Mucosa of rectum (tissue), 2 donors: ENCODE results near the gene CEACAM3.
A peak's percentile ranks its signal among the peaks of the same experiment; 100 is the strongest.
"Not testable (repeated sequence)": the region's sequence is repeated elsewhere in the genome, so short reads cannot be mapped to it uniquely, and the experiment has no call there.

Experiments used
- H3K27ac ChIP-seq, 2 donors: one replicate each; pipeline ENCODE4 v1.7.0; 2013; ENCODE audit warnings: inconsistent platforms in 2 of 2, low read depth in 2 of 2, low read length in 2 of 2
- H3K27me3 ChIP-seq, 2 donors: one replicate each; pipeline ENCODE4 v1.7.0; 2013; ENCODE audit warnings: low read length in 2 of 2; ENCODE audit not compliant: control insufficient read depth in 2 of 2, insufficient read depth in 2 of 2
- H3K36me3 ChIP-seq, 2 donors: one replicate each; pipeline ENCODE4 v1.7.0; 2013; ENCODE audit warnings: low read length in 2 of 2; ENCODE audit not compliant: control insufficient read depth in 2 of 2, insufficient read depth in 2 of 2
- H3K4me1 ChIP-seq, 2 donors: one replicate each; pipeline ENCODE4 v1.7.0; 2013; ENCODE audit warnings: low read length in 2 of 2, mild to moderate bottlenecking in 1 of 2; ENCODE audit not compliant: control insufficient read depth in 2 of 2, insufficient read depth in 2 of 2
- H3K4me3 ChIP-seq, 2 donors: one replicate each; pipeline ENCODE4 v1.7.0; 2013; ENCODE audit warnings: low read length in 2 of 2
- H3K9ac ChIP-seq, 2 donors: one replicate each; pipeline ENCODE4 v1.7.0; 2013; ENCODE audit warnings: low read length in 2 of 2, low read depth in 1 of 2, mild to moderate bottlenecking in 1 of 2
- H3K9me3 ChIP-seq, 2 donors: one replicate each; pipeline ENCODE4 v1.7.0; 2013; ENCODE audit warnings: low read length in 2 of 2; ENCODE audit not compliant: control insufficient read depth in 2 of 2
- donor health status: healthy.
- donor health status: Normal muscosa, but diverticular disease.

The CEACAM3 gene

GRCh38 chr19:41768105-41768504, 28.3 kb upstream of the CEACAM3 start:
- not testable (repeated sequence) for H3K9me3 ChIP-seq, H3K36me3 ChIP-seq, H3K27me3 ChIP-seq, H3K4me3 ChIP-seq, H3K9ac ChIP-seq, H3K27ac ChIP-seq
- H3K4me1 ChIP-seq = peaks cover 7 to 20% of the 10 kb centered on the region in 2 donors

- Histone ChIP-seq H3K4me1 (peaks cover 19 to 31% of the 10 kb centered on the region in 2 donors), H3K4me3 (no peak overlapping the region), H3K27ac (no peak overlapping the region), H3K27me3 (no peaks in the 10 kb centered on the region), H3K36me3 (peaks cover 0 to 5% of the 10 kb centered on the region in 2 donors), H3K9ac (no peak overlapping the region), H3K9me3 (no peaks in the 10 kb centered on the region)
Observed at GRCh38 chr19:41769608-41770007, 26.8 kb upstream of the CEACAM3 start.

DNA sequence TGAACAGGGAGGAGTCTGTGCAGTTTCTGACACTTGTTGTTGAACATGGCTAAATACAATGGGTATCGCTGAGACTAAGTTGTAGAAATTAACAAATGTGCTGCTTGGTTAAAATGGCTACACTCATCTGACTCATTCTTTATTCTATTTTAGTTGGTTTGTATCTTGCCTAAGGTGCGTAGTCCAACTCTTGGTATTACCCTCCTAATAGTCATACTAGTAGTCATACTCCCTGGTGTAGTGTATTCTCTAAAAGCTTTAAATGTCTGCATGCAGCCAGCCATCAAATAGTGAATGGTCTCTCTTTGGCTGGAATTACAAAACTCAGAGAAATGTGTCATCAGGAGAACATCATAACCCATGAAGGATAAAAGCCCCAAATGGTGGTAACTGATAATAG, 25.0 kb upstream of the CEACAM3 start:
- Histone ChIP-seq H3K4me1 (peaks cover 19 to 45% of the 10 kb centered on the region in 2 donors), H3K4me3 (no peak overlapping the region), H3K9me3 (no peaks in the 10 kb centered on the region), H3K36me3 (peaks cover 0 to 5% of the 10 kb centered on the region in 2 donors), H3K27ac (peak overlapping the region in 1 of 2 donors; percentile 14), H3K27me3 (no peaks in the 10 kb centered on the region), H3K9ac (no peak overlapping the region)

DNA sequence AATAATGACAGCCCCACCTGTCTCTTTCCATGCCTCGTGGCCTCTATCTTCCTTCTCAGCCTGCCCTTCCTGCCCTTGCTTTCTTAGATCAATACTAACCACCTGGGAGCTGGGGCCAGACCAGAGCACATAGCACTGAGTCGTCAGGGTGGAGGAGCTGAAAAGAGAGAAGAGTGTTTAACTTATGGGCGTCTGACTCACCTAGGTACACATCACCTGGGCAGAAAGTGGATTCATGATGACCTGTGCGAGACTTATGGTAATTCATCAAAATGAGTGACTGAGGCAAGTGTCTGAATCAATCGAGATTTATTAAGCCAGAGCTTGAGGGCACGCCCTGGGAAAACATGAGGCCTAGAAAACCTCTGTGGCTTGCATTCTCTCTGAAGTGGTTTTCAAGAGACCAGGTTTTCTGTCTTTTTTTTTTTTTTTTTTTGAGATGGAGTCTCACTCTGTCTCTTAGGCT, 21.8 kb upstream of the CEACAM3 start:
- Histone ChIP-seq H3K27ac (peak overlapping the region; percentile 87 to 92), H3K4me1 (peaks cover 22 to 55% of the 10 kb centered on the region in 2 donors), H3K9ac (no peak overlapping the region), H3K9me3 (no peaks in the 10 kb centered on the region), H3K4me3 (no peak overlapping the region), H3K27me3 (no peaks in the 10 kb centered on the region), H3K36me3 (peaks cover 0 to 5% of the 10 kb centered on the region in 2 donors)

GRCh38 chr19:41776700-41777099, 19.7 kb upstream of the CEACAM3 start:
- Histone ChIP-seq H3K36me3 (no peaks in the 10 kb centered on the region), H3K27me3 (no peaks in the 10 kb centered on the region), H3K27ac (peak overlapping the region; percentile 87 to 92), H3K4me3 (no peak overlapping the region), H3K9me3 (no peaks in the 10 kb centered on the region), H3K9ac (no peak overlapping the region), H3K4me1 (peaks cover 22 to 48% of the 10 kb centered on the region in 2 donors)

DNA sequence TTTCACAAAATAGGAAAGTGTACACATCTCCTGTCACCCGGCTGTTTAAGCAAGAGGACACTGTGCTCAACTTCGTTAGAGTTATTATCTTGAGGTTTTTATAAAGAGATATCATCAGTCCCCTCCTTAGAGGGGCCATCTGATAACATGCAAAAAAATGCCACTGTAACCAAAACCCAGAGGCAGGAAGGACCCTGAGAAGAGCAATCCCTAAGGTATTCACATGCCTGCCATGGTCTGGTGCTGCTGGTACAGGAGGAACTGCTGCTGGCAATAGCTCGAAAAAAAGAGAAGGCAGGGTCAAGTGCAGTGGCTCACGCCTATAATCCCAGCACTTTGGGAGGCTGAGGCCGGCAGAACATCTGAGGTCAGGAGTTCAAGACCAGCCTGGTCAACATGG, 12.8 kb upstream of the CEACAM3 start:
- Histone ChIP-seq H3K27ac (peak overlapping the region; percentile 72 to 75), H3K9me3 (no peaks in the 10 kb centered on the region), H3K27me3 (no peaks in the 10 kb centered on the region), H3K9ac (no peak overlapping the region), H3K36me3 (no peaks in the 10 kb centered on the region), H3K4me3 (no peak overlapping the region), H3K4me1 (peaks cover 13 to 20% of the 10 kb centered on the region in 2 donors)

- Histone ChIP-seq H3K9me3 (no peaks in the 10 kb centered on the region), H3K4me1 (peaks cover 13 to 20% of the 10 kb centered on the region in 2 donors), H3K27me3 (no peaks in the 10 kb centered on the region), H3K4me3 (no peak overlapping the region), H3K27ac (peak overlapping the region; percentile 71 to 75), H3K36me3 (no peaks in the 10 kb centered on the region), H3K9ac (peak overlapping the region in 1 of 2 donors; percentile 3)
Observed at GRCh38 chr19:41784312-41784711, 12.1 kb upstream of the CEACAM3 start.

DNA sequence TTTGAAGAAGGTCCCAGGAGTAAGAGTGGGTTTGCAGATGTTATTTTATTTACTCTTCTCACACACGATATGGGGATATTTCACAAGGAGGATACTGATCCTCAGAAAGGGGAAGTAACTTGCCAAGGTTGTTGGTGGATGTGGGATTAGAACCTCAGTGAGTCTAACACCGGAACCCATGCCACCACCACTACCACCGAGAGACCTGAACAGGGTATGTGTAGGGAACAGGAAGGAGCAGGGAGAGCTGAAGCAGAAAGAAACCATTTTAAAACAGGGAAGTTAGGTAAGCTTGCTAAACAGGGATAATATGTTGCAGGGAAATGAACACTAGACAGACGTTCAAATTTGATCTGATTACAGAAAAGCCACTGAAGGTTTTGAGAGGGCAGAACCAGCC, 11.6 kb upstream of the CEACAM3 start:
- H3K9ac ChIP-seq = peak overlapping the region in 1 of 2 donors; percentile 3
- no peak overlapping the region for H3K4me3 ChIP-seq
- H3K27ac ChIP-seq = peak overlapping the region; percentile 71 to 75
- no peaks in the 10 kb centered on the region for H3K27me3 ChIP-seq
- no peaks in the 10 kb centered on the region for H3K36me3 ChIP-seq
- peaks cover 13 to 20% of the 10 kb centered on the region in 2 donors for H3K4me1 ChIP-seq
- H3K9me3 ChIP-seq = no peaks in the 10 kb centered on the region

GRCh38 chr19:41785653-41786052, 10.7 kb upstream of the CEACAM3 start:
- H3K36me3 ChIP-seq = no peaks in the 10 kb centered on the region
- no peak overlapping the region for H3K9ac ChIP-seq
- H3K27me3 ChIP-seq = no peaks in the 10 kb centered on the region
- H3K27ac ChIP-seq = no peak overlapping the region
- H3K9me3 ChIP-seq = no peaks in the 10 kb centered on the region
- H3K4me3 ChIP-seq = no peak overlapping the region
- H3K4me1 ChIP-seq = peaks cover 13 to 20% of the 10 kb centered on the region in 2 donors

DNA sequence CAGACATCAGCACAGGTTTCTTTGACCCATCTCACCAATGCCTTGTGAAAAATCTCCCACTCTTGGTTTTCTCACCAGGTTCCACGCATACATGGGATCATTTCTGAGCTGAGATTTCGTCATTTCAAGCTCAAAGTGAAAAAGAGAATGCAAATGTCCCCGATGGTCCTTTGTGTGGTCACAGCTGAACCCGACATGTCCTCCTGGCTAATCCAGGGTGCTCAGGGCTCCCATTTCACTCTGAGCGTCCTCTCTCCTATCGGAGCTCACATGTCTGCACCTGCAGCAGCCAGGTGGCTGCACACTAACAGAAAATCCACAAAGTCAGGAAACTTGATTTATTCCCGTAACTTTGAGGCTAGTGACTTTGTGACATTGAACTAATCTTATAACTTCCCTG, 9.3 kb upstream of the CEACAM3 start:
- H3K36me3 ChIP-seq = no peaks in the 10 kb centered on the region
- no peak overlapping the region for H3K4me3 ChIP-seq
- H3K27me3 ChIP-seq = no peaks in the 10 kb centered on the region
- no peaks in the 10 kb centered on the region for H3K9me3 ChIP-seq
- no peak overlapping the region for H3K27ac ChIP-seq
- no peak overlapping the region for H3K9ac ChIP-seq
- peaks cover 13 to 20% of the 10 kb centered on the region in 2 donors for H3K4me1 ChIP-seq

DNA sequence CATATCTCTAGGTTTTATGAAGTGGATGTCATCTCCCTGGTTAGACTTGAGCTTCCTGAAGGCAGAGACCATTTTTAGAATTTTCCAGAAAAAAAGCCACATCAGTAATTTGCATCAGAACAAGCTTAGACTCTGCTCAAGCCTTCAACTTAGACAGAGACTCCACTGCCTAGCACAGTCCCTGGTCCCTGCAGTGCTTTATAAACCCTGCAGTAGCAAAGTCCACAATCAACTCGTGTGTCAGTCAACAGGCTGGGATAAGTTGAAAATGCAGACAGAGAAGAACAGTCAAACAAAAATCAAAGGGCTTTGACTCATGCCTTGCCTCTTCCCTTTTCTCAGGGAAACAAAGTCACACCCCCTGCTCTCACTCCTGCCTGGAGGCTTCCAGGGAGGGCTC, 7.9 kb upstream of the CEACAM3 start:
- not testable (repeated sequence) for H3K27ac ChIP-seq, H3K9me3 ChIP-seq, H3K27me3 ChIP-seq, H3K4me3 ChIP-seq, H3K9ac ChIP-seq, H3K36me3 ChIP-seq
- H3K4me1 ChIP-seq = peaks cover 13 to 18% of the 10 kb centered on the region in 2 donors
